Chondrocyte (in vitro differentiated cells): ENCODE data around the gene SLC39A11. TPM values are rescaled to one million over a fixed set of nuclear protein-coding genes. Genes with fewer than 3 reads are reported as not detected.

Experiments used
- DNase-seq: peaks from one replicate; pipeline ENCODE4 v3.0.0; 2021; ENCODE audit warnings: mixed read lengths, low spot score
- H3K27ac Mint-ChIP-seq: one replicate; pipeline ENCODE4 v1.8.0; 2021; ENCODE audit warnings: mild to moderate bottlenecking, moderate library complexity, mixed read lengths; ENCODE audit not compliant: unreplicated experiment
- H3K27me3 Mint-ChIP-seq: 2 replicates; pipeline ENCODE4 v1.8.0; 2021; ENCODE audit warnings: low read depth, mixed read lengths
- H3K36me3 Mint-ChIP-seq: 2 replicates; pipeline ENCODE4 v1.8.0; 2021; ENCODE audit warnings: low read depth, mixed read lengths
- H3K4me1 Mint-ChIP-seq: 2 replicates; pipeline ENCODE4 v1.8.0; 2021; ENCODE audit warnings: low read depth, mild to moderate bottlenecking, mixed read lengths
- H3K4me3 Mint-ChIP-seq: one replicate; pipeline ENCODE4 v1.8.0; 2021; ENCODE audit warnings: mild to moderate bottlenecking, moderate library complexity, mixed read lengths; ENCODE audit not compliant: unreplicated experiment
- H3K9me3 Mint-ChIP-seq: 2 replicates; pipeline ENCODE4 v1.8.0; 2021; ENCODE audit warnings: low read depth, mixed read lengths
- total RNA-seq: library from RNA; stranded (reverse); gene quantifications from 3 replicates; pipeline ENCODE4 v1.2.1, GENCODE V29; 2021
- TF ChIP-seq, protein P1 (sequence below): fragments of 200-600 bp; sonication (generic); IDR thresholded peaks from 2 replicates; pipeline ENCODE4 v1.5.0; 2021; ENCODE audit warnings: antibody characterized with exemption, mild to moderate bottlenecking, moderate library complexity

Gene SLC39A11
- total RNA-seq, 1 donor from 2014 or later: 25.3 TPM

DNA sequence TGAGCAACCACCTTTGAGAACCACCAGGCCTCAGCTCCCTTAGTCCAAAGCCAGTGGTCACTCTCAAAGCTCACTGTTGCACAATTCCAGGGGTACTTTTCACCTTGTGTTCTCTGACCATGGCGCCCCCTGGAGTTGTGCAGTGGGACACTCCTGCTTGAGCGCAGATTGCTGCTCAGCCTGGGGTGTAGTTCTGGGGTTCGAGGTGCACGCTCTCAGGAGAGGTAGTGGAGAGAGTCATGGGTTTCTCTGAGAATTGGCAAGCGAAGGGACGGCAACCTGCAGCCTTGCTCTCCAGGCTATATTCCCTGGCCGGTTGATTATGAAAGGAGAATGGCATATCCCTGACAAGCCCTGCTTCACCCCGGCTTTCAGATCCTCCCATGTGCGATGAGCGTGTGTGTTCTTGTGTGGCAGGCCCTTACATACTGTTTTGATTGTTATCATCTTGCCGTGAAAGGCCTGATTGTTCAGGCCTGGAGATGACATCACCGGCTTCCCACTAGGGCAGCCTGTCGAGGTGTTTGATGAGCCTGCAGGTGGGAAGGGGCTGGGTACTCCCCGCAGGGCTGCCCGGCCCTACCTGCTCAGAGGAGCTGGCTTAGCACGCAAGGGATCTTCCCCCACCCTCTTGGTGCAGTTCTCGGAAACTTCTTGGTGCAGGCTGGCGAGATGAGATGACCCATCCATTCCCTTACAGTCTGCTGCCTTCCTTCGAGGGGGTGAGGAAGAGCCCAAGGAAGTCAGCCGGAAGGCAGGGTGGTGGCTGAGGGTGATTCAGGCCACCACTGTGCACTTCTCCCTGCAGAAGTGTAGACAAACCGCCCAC, 431.2 kb downstream of the SLC39A11 start:
- no peak overlapping the region for H3K27ac Mint-ChIP-seq
- TF ChIP-seq, protein P1, sequence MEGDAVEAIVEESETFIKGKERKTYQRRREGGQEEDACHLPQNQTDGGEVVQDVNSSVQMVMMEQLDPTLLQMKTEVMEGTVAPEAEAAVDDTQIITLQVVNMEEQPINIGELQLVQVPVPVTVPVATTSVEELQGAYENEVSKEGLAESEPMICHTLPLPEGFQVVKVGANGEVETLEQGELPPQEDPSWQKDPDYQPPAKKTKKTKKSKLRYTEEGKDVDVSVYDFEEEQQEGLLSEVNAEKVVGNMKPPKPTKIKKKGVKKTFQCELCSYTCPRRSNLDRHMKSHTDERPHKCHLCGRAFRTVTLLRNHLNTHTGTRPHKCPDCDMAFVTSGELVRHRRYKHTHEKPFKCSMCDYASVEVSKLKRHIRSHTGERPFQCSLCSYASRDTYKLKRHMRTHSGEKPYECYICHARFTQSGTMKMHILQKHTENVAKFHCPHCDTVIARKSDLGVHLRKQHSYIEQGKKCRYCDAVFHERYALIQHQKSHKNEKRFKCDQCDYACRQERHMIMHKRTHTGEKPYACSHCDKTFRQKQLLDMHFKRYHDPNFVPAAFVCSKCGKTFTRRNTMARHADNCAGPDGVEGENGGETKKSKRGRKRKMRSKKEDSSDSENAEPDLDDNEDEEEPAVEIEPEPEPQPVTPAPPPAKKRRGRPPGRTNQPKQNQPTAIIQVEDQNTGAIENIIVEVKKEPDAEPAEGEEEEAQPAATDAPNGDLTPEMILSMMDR: peak; percentile 57
- H3K36me3 Mint-ChIP-seq: no peaks in the 10 kb centered on the region
- DNase-seq: no peak
- no peaks in the 10 kb centered on the region for H3K9me3 Mint-ChIP-seq
- H3K4me3 Mint-ChIP-seq: no peak overlapping the region
- H3K27me3 Mint-ChIP-seq: no peaks in the 10 kb centered on the region
- peaks cover 4% of the 10 kb centered on the region for H3K4me1 Mint-ChIP-seq

DNA sequence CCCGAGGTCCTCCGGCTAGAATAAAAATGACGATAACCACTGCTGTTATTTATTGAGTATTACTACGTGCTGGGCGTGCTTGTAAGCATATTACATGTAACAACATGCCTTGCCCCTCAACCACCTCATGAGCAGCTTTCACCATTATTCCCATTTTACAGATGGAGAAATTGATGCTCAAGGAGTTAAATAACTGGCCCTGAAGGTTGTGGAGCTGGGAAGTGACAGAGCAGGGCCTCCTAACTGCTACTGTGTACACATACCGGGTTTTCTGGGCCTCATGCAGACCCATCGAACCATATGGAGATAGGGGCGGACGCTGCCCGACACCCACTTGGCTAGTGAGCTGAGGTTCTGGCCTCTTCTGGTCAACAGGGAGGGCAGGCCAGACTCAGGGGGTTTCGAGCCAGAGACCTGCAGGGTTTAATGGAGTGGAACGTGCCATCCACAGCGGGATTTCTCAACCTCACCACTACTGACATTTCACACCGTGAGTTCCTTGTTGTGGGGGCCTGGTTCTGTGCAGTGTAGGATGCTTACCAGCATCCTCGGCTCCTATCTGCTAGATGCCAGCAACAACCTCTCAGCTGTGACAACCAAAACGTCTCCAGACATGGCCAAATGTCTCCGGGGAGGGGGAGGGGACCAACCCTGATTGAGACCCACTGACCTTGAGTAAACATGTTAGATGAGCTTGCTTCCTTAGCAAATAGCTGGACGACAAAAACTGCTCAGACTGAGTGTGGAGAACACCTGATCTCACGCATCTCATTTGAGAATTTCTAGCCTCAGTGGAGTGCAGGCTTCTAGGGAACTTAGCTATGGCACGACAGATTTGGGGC, 432.0 kb downstream of the SLC39A11 start:
- H3K9me3 Mint-ChIP-seq: no peaks in the 10 kb centered on the region
- TF ChIP-seq, protein P1: no peak
- H3K4me1 Mint-ChIP-seq: no peaks in the 10 kb centered on the region
- DNase-seq: no peak
- H3K27me3 Mint-ChIP-seq: no peaks in the 10 kb centered on the region
- H3K36me3 Mint-ChIP-seq: no peaks in the 10 kb centered on the region
- no peak overlapping the region for H3K4me3 Mint-ChIP-seq
- no peak overlapping the region for H3K27ac Mint-ChIP-seq

DNA sequence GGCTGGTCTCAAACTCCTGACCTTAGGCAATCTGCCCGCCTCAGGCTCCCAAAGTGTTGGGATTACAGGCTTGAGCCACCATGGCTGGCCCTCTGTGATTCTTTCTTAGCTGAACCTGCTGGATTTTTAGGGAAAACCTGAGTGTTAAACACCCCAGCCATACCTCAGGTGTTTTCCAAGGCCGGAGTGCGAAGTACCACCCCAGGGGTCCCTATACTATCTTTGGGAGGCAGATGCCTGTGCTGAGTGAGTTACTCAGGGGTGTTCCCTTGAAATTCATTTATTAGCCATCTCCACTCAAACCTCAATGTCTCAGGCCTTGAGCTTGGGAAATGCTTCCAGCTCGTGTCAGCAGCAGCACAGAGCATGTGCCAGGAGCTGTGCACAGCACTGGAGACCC, 432.7 kb downstream of the SLC39A11 start:
- no peak for DNase-seq
- TF ChIP-seq, protein P1: no peak
- Mint-ChIP-seq H3K36me3 (no peaks in the 10 kb centered on the region), H3K27me3 (no peaks in the 10 kb centered on the region), H3K4me1 (no peaks in the 10 kb centered on the region), H3K4me3 (no peak overlapping the region), H3K27ac (no peak overlapping the region), H3K9me3 (no peaks in the 10 kb centered on the region)

DNA sequence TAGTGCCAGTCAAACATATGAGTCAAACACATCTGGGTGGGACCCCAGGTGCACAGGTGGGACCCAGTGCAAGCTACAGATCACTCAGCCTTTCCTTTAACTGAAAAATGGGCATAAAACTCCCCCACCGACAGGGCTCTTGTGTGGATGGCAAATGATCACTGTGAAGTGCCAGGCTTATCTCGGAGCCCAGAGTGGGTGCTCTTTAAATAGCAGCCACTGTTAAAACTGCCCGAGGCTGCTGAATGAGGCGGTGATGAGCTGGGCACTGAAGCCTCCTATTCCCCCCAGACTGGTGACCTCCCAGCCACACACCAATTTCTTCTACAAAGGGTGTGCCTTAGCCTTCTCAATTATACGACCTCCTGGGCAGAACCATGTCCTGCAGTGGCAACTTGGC, 433.8 kb downstream of the SLC39A11 start:
- Mint-ChIP-seq H3K4me1 (no peaks in the 10 kb centered on the region), H3K27ac (no peak overlapping the region), H3K27me3 (no peaks in the 10 kb centered on the region), H3K36me3 (no peaks in the 10 kb centered on the region), H3K4me3 (no peak overlapping the region), H3K9me3 (no peaks in the 10 kb centered on the region)
- no peak for DNase-seq
- TF ChIP-seq, protein P1: no peak
